Ovary (tissue), 9 donors: ENCODE measurements around the gene PIK3CD. TPM values are rescaled to one million over a fixed set of nuclear protein-coding genes. Genes with fewer than 3 reads are reported as not detected.
"Not testable (repeated sequence)": the region's sequence is repeated elsewhere in the genome, so short reads cannot be mapped to it uniquely, and the experiment has no call there.

ENCODE experiments used
- DNase-seq, 5 donors: peaks; one replicate each; pipeline ENCODE4 v3.0.0-alpha.2; 2019 to 2020
- H3K27ac ChIP-seq, 2 donors: fragments of 200-600 bp; one replicate each; pipeline versions ENCODE4 v1.5.1 to v1.8.0; 2019 to 2022
- H3K27me3 ChIP-seq: fragments of 200-600 bp; one replicate; pipeline ENCODE4 v1.8.0; 2022
- H3K36me3 ChIP-seq: fragments of 200-600 bp; sonication (generic); one replicate; pipeline ENCODE4 v1.5.1; 2019
- H3K4me1 ChIP-seq: one replicate; pipeline ENCODE4 v1.8.1; 2013; ENCODE audit warnings: mild to moderate bottlenecking, moderate library complexity; ENCODE audit not compliant: insufficient read depth
- H3K4me3 ChIP-seq: fragments of 200-600 bp; sonication (generic); one replicate; pipeline ENCODE4 v1.5.1; 2017
- H3K9me3 ChIP-seq, 2 donors: fragments of 200-600 bp in 1 of 2; sonication (generic) in 1 of 2; one replicate each; pipeline versions ENCODE4 v1.5.1 to v1.8.1; 2013 to 2019; ENCODE audit warnings: mild to moderate bottlenecking in 1 of 2, moderate library complexity in 1 of 2
- EP300 ChIP-seq: sonication (generic); formaldehyde crosslinking; IDR thresholded peaks from one replicate; pipeline ENCODE4 v1.6.1; 2017; ENCODE audit warnings: antibody characterized with exemption
- POLR2A ChIP-seq: fragments of 450-650 bp; IDR thresholded peaks from one replicate; pipeline ENCODE4 v1.6.1; 2017; ENCODE audit warnings: antibody characterized with exemption, mild to moderate bottlenecking, moderate library complexity
- WGBS, 3 donors: extraction: QIAGEN DNeasy Blood & Tissue Kit in 1 of 3; methylation state at CpG; one replicate each; pipeline versions ENCODE4 v1.1.5 to v1.1.7; 2013 to 2017; 5-methylcytosine and 5-hydroxymethylcytosine counted together
- intact Hi-C, 4 donors: fragments of 100-400 bp; cut with DNase I; formaldehyde crosslinking; loops; one replicate each; pipeline versions ENCODE4 v1.11.0 to v1.15.1; 2022 to 2023
- polyA plus RNA-seq, 2 donors: library from polyadenylated mRNA; stranded (reverse); fragments of 200-250 nt in 1 of 2; fragments of 350-450 nt in 1 of 2; fragmentation: Illumina TruSeq in 1 of 2; extraction: RNeasy Lipid Tissue Mini Kit (QIAGEN cat#74804) in 1 of 2; gene quantifications; one replicate each; pipeline ENCODE4 v1.2.3, GENCODE V29; 2013 to 2014
- total RNA-seq, 7 donors: library from RNA; depleted of rRNA in 2 of 7; stranded (reverse); fragments of >200 nt in 2 of 7; fragmentation: NEBNext Ultra II Directional in 3 of 7; extraction: Animal tissue kit (Norgen Biotek cat#: 25700) in 3 of 7; gene quantifications; one replicate each; pipeline versions ENCODE4 v1.1.0 to v1.2.4, GENCODE V29; 2016 to 2023
- TF ChIP-seq, protein P1 (sequence below), 3 donors: fragments of 450-650 bp in 2 of 3; fragments of 200-600 bp in 1 of 3; IDR thresholded peaks; one replicate each; pipeline versions ENCODE4 v1.5.1 to v1.8.0; 2016 to 2022; ENCODE audit warnings: antibody characterized with exemption in 3 of 3, mild to moderate bottlenecking in 1 of 3
- donor health status: DM: no; HTN: no; CAD: no; lungs with moderate emphysema.
- donor health status: DM: no; HTN: no; CAD: no.
- donor health status: Bipolar disorder and iron deficiency.
- donor health status: DM: yes; HTN: yes; CAD: no.
- donor health status: DM: no; HTN: no; CAD: no.
- donor health status: DM: yes; HTN: yes; CAD: no.

Gene PIK3CD
- total and polyA plus RNA-seq, 9 donors = 3.7 to 9.2 (median 8.0) TPM

DNA sequence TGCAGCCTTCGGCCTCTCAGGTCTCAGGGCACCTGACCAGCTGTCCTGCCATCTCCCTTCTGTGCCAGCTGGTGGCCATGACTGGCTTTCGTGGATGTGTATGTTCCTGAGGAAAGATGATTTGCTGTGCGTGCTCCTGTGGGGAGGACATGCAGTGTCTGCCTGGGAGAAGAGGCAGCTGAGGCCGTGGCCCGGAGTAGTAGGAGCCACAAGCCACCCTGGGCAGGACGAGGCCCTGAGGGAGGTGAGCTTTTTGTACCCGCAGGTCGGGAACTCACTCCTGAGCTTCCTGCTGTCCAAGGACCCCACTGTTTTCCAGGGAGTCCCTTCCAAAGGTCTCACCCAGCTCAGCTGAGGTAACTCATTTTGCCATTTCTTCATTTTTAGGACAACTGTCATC, 58.5 kb downstream of the PIK3CD start:
- 88 to 93% (median 89%) methylated on average over 8 of the region's 8 CpGs for WGBS, 3 donors
- Histone ChIP-seq H3K36me3 (no peaks in the 10 kb centered on the region), H3K27ac (no peak overlapping the region), H3K4me1 (no peaks in the 10 kb centered on the region), H3K4me3 (no peak overlapping the region), H3K9me3 (no peaks in the 10 kb centered on the region), H3K27me3 (no peaks in the 10 kb centered on the region)
- intact Hi-C loops = no loop called here
- DNase-seq = no peak
- TF ChIP-seq, protein P1, sequence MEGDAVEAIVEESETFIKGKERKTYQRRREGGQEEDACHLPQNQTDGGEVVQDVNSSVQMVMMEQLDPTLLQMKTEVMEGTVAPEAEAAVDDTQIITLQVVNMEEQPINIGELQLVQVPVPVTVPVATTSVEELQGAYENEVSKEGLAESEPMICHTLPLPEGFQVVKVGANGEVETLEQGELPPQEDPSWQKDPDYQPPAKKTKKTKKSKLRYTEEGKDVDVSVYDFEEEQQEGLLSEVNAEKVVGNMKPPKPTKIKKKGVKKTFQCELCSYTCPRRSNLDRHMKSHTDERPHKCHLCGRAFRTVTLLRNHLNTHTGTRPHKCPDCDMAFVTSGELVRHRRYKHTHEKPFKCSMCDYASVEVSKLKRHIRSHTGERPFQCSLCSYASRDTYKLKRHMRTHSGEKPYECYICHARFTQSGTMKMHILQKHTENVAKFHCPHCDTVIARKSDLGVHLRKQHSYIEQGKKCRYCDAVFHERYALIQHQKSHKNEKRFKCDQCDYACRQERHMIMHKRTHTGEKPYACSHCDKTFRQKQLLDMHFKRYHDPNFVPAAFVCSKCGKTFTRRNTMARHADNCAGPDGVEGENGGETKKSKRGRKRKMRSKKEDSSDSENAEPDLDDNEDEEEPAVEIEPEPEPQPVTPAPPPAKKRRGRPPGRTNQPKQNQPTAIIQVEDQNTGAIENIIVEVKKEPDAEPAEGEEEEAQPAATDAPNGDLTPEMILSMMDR (IDR thresholded peaks at IDR 0.05) = no peak
- no peak for TF ChIP-seq EP300
- TF ChIP-seq POLR2A = no peak

DNA sequence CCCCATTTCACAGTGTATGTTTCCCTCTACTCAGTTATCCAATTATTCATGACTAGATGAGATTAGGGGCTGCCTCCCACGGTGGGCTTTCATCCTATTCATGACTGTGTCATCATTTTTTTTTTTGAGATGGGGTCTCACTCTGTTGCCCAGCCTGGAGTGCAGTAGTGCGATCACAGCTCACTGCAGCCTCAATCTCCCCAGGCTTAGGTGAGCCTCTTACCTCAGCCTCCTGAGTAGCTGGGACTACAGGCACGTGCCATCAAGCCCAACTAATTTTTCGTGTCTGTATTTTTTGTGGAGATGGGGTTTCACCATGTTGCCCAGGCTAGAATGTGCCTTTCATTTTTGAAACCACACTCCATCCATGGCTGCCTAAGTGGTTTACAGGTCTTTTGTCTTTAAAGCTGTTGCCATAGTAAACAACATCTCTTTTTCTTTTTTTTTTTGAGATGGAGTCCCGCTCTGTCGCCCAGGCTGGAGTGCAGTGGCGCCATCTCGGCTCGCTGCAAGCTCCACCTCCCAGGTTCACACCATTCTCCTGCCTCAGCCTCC, 60.0 kb downstream of the PIK3CD start:
- Histone ChIP-seq H3K36me3 (no peaks in the 10 kb centered on the region), H3K4me3 (no peak overlapping the region), H3K27ac (no peak overlapping the region), H3K4me1 (peaks cover 4% of the 10 kb centered on the region), H3K27me3 (no peaks in the 10 kb centered on the region), H3K9me3 (no peaks in the 10 kb centered on the region)
- DNase-seq = no peak
- 85 to 90% (median 87%) methylated on average over 9 of the region's 9 CpGs for WGBS, 3 donors
- intact Hi-C loops = no loop called here
- no peak for TF ChIP-seq EP300
- TF ChIP-seq, protein P1 (IDR thresholded peaks at IDR 0.05) = no peak

DNA sequence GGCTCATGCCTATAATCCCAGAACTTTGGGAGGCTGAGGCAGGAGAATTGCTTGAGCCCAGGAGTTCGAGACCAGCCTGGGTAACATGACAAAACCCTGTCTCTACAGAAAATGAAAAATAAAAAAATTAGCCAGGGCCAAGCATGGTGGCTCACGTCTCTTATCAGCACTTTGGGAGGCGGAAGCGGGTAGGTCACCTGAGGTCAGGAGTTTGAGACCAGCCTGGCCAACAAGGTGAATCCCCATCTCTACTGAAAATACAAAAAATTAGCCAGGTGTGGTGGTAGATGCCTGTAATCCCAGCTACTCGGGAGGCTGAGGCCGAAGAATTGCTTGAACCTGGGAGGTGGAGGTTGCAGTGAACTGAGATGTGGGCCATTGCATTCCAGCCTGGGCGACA, 61.2 kb downstream of the PIK3CD start:
- intact Hi-C loops, H3K27ac ChIP-seq, H3K9me3 ChIP-seq, H3K36me3 ChIP-seq, H3K4me3 ChIP-seq, H3K27me3 ChIP-seq, DNase-seq, H3K4me1 ChIP-seq: not testable (repeated sequence)
- 86 to 91% (median 89%) methylated on average over 7 of the region's 7 CpGs for WGBS, 3 donors

DNA sequence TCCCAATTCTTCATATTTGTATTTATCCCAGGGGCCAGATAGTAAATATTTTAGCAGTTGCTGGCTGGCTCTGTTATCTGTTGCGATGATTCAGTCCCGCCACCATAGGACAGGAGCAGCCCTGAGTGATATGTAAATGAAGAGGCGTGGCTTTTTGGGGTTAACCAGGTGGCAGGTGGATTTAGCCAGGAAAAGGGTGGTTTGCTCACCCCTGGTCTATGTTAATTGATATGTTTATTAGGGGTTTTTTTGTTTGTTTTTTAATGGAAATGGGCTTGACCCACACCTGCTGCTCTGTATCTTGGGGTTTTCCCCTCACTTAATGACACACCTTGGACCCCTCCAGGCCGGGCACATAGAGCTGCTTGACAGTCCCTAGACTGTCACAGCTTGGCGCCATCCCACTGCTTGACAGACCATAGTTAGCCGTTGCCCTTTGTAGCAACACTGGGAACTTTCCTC, 62.8 kb downstream of the PIK3CD start:
- no peak for DNase-seq
- Histone ChIP-seq H3K27ac (no peak overlapping the region), H3K36me3 (no peaks in the 10 kb centered on the region), H3K9me3 (no peaks in the 10 kb centered on the region), H3K4me3 (no peak overlapping the region), H3K27me3 (no peaks in the 10 kb centered on the region), H3K4me1 (peaks cover 10% of the 10 kb centered on the region)
- WGBS, 3 donors = 58 to 62% (median 62%) methylated on average over 6 of the region's 6 CpGs
- intact Hi-C loops = no loop called here
- TF ChIP-seq, protein P1 (IDR thresholded peaks at IDR 0.05) = no peak
- TF ChIP-seq POLR2A = no peak
- TF ChIP-seq EP300 = no peak

DNA sequence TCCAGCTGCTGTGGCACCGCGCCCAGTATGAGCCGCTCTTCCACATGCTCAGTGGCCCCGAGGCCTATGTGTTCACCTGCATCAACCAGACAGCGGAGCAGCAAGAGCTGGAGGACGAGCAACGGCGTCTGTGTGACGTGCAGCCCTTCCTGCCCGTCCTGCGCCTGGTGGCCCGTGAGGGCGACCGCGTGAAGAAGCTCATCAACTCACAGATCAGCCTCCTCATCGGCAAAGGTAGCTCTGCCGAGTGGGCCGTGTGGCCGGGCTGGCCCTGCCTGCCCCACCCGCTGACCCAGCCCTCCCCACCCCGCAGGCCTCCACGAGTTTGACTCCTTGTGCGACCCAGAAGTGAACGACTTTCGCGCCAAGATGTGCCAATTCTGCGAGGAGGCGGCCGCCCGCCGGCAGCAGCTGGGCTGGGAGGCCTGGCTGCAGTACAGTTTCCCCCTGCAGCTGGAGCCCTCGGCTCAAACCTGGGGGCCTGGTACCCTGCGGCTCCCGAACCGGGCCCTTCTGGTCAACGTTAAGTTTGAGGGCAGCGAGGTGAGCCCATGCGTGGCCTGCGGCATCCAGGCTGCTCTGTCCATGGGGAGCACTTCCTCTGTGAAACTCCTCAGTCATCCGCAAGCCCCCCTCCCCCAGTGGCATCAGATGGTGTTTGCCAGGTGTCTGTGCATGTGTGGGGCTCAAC, 64.2 kb downstream of the PIK3CD start:
- peak in 2 of 5 donors; percentile 34 to 36 for DNase-seq
- H3K4me3 ChIP-seq = no peak overlapping the region
- intact Hi-C loops = no loop called here
- no peak overlapping the region for H3K27ac ChIP-seq
- H3K27me3 ChIP-seq = no peaks in the 10 kb centered on the region
- H3K9me3 ChIP-seq = no peaks in the 10 kb centered on the region
- TF ChIP-seq, protein P1 (IDR thresholded peaks at IDR 0.05) = no peak
- TF ChIP-seq EP300 = no peak
- TF ChIP-seq POLR2A = no peak
- peaks cover 10% of the 10 kb centered on the region for H3K4me1 ChIP-seq
- 90 to 93% (median 90%) methylated on average over 34 to 40 of the region's 40 CpGs for WGBS, 3 donors
- H3K36me3 ChIP-seq = no peaks in the 10 kb centered on the region
